Fibroblast of lung (primary cell): ENCODE measurements around the gene INHA.

Experiments
- EZH2 ChIP-seq: IDR thresholded peaks from 2 replicates; pipeline ENCODE4 v1.5.1; 2012; ENCODE audit warnings: low read length, control low read depth, mild to moderate bottlenecking; ENCODE audit errors: missing control alignments
- TF ChIP-seq, protein P1 (sequence below), 2 donors: IDR thresholded peaks in 1 of 2; conservative IDR thresholded peaks in 1 of 2; 1 replicate in 1 of 2; 2 replicates in 1 of 2; pipeline ENCODE4 v1.5.1; 2011 to 2012; ENCODE audit warnings: low read length in 2 of 2, control low read depth in 1 of 2, inconsistent platforms in 1 of 2, low read depth in 1 of 2, mild to moderate bottlenecking in 1 of 2

DNA sequence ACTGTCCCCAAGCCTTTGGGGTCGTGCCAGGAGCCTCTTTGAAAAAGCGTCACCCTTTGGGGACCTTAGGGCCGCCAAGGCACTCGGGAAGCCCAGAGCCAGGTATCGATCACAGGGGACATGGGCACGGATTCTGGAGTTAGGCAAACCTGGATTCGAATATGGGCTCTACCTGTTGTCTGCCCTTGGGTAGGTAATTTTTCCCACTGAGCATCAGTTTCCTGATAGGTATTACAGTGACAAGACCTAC lies 19.0 kb upstream of the INHA start:
- TF ChIP-seq EZH2 = no peak
- TF ChIP-seq, protein P1, sequence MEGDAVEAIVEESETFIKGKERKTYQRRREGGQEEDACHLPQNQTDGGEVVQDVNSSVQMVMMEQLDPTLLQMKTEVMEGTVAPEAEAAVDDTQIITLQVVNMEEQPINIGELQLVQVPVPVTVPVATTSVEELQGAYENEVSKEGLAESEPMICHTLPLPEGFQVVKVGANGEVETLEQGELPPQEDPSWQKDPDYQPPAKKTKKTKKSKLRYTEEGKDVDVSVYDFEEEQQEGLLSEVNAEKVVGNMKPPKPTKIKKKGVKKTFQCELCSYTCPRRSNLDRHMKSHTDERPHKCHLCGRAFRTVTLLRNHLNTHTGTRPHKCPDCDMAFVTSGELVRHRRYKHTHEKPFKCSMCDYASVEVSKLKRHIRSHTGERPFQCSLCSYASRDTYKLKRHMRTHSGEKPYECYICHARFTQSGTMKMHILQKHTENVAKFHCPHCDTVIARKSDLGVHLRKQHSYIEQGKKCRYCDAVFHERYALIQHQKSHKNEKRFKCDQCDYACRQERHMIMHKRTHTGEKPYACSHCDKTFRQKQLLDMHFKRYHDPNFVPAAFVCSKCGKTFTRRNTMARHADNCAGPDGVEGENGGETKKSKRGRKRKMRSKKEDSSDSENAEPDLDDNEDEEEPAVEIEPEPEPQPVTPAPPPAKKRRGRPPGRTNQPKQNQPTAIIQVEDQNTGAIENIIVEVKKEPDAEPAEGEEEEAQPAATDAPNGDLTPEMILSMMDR (conservative IDR thresholded peaks at IDR 0.05 in 1 of 2, IDR thresholded peaks at IDR 0.05 in 1 of 2; ENCODE audit: low read depth in 1 of 2, low read length in 2 of 2) = no peak
